ENCODE data around the gene IFITM10. TPM values are rescaled to one million over a fixed set of nuclear protein-coding genes. Genes with fewer than 3 reads are reported as not detected.

Gene IFITM10
- total RNA-seq, 1 experiment from 2014 or later: 18.0 TPM

DNA sequence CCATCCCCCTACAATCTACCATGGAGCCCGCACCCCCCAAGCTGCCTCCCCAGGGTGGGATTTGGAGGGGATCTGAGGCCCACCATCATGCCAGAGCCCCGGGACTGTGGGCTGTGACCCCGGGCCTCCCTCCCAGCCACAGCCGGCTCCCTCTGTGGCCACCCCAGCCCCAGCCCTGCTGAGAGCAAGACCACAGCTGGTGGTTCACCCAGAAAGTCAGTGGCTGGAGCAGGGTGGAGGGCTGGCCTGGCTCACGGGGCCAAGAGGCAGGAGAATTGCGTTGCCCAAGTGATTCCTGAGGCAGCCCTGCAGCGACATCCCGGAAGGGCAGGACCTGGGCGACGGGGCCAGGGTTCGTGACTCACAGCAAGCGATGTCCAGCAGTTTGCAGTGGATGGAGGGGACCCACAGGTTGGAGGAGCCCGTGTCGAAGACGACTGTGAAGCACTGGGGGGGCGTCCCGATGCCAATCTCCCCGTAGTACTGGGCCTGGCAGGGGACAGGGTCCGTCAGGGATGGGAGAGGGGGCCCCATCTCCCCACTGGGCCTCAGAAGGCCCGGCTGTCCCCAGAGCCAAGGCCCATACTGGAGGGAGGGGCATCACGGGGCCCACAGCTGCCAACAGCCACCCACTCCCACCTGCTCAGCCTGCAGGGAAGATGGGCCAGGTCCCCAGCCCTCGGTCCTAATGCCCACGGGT is 8.9 kb upstream of the IFITM10 start:
- peaks cover 80% of the 10 kb centered on the region for H3K4me1 ChIP-seq (ENCODE audit: control insufficient read depth, insufficient read depth, low read length)
- 0 out of 2 replicates have a peak, but pooled peaks cover 5% of the 10 kb centered on the region for H3K36me3 ChIP-seq (ENCODE audit: control insufficient read depth, insufficient read depth, low read length)
- H3K27ac ChIP-seq (ENCODE audit: low read length): peak overlapping the region; percentile 94
- BruUV-seq (replicated peaks): no TSS peak
- DNase-seq (ENCODE audit: low read depth, low spot score): no peak
- intact Hi-C loops (cut with micrococcal nuclease; ENCODE audit: unreplicated experiment): no loop called here
- ChIA-PET POLR2A (no interaction called here), CTCF (no interaction called here)
- TF ChIP-seq POLR2AphosphoS5 (IDR thresholded peaks at IDR 0.05; ENCODE audit: low read depth, low read length) (no peak), TCF7L2 (IDR thresholded peaks at IDR 0.05; ENCODE audit: low read depth, low read length) (no peak), SIN3A (IDR thresholded peaks at IDR 0.05; ENCODE audit: borderline replicate concordance, insufficient read depth, low read depth, low read length) (no peak)
- TF ChIP-seq, protein P1, sequence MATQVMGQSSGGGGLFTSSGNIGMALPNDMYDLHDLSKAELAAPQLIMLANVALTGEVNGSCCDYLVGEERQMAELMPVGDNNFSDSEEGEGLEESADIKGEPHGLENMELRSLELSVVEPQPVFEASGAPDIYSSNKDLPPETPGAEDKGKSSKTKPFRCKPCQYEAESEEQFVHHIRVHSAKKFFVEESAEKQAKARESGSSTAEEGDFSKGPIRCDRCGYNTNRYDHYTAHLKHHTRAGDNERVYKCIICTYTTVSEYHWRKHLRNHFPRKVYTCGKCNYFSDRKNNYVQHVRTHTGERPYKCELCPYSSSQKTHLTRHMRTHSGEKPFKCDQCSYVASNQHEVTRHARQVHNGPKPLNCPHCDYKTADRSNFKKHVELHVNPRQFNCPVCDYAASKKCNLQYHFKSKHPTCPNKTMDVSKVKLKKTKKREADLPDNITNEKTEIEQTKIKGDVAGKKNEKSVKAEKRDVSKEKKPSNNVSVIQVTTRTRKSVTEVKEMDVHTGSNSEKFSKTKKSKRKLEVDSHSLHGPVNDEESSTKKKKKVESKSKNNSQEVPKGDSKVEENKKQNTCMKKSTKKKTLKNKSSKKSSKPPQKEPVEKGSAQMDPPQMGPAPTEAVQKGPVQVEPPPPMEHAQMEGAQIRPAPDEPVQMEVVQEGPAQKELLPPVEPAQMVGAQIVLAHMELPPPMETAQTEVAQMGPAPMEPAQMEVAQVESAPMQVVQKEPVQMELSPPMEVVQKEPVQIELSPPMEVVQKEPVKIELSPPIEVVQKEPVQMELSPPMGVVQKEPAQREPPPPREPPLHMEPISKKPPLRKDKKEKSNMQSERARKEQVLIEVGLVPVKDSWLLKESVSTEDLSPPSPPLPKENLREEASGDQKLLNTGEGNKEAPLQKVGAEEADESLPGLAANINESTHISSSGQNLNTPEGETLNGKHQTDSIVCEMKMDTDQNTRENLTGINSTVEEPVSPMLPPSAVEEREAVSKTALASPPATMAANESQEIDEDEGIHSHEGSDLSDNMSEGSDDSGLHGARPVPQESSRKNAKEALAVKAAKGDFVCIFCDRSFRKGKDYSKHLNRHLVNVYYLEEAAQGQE (IDR thresholded peaks at IDR 0.05; ENCODE audit: insufficient read depth in 1 of 2, low read depth in 2 of 2, low read length in 1 of 2): no peak
- TF ChIP-seq, protein P2, sequence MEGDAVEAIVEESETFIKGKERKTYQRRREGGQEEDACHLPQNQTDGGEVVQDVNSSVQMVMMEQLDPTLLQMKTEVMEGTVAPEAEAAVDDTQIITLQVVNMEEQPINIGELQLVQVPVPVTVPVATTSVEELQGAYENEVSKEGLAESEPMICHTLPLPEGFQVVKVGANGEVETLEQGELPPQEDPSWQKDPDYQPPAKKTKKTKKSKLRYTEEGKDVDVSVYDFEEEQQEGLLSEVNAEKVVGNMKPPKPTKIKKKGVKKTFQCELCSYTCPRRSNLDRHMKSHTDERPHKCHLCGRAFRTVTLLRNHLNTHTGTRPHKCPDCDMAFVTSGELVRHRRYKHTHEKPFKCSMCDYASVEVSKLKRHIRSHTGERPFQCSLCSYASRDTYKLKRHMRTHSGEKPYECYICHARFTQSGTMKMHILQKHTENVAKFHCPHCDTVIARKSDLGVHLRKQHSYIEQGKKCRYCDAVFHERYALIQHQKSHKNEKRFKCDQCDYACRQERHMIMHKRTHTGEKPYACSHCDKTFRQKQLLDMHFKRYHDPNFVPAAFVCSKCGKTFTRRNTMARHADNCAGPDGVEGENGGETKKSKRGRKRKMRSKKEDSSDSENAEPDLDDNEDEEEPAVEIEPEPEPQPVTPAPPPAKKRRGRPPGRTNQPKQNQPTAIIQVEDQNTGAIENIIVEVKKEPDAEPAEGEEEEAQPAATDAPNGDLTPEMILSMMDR (IDR thresholded peaks at IDR 0.05): no peak
- H3K9me3 ChIP-seq (ENCODE audit: control insufficient read depth, insufficient read depth, low read depth, low read length): no peaks in the 10 kb centered on the region
- H3K27me3 ChIP-seq (ENCODE audit: control insufficient read depth, insufficient read depth, low read length): no peaks in the 10 kb centered on the region
- no peak for ATAC-seq
- in situ Hi-C loops (cut with HindIII; ENCODE audit: low pct_unique_long_range_greater_than_20kb, low sequenced_read_pairs): no loop called here
- no peak overlapping the region for H3K4me3 ChIP-seq (ENCODE audit: low read depth in 2 of 2, low read length in 2 of 2)

DNA sequence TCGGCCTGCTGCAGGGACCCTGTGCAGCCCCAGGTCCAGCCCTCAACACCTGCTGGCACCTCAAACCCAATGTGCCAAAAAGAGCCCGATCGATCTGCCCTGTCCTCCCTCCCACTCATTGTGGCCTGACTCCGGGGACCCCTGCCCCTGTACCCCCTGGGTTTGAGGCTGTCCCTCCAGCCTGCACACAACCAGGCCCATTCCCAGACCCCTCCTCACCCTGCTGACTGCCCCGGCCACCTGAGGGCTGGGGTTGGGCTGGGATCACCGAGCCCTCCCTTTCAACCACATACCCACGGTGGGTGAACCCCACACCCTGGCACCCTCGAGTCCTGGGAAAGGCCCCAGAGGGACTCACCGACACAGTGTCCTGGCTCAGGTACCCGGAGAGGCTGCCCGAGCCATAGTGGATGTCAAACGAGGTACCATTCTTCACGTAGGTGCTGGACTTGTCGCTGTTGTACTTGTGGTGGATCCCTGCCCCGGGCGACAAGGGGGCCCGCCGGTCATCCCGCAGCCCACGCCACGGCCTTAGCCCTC is 8.3 kb upstream of the IFITM10 start:
- H3K27me3 ChIP-seq (ENCODE audit: control insufficient read depth, insufficient read depth, low read length): no peaks in the 10 kb centered on the region
- ATAC-seq: no peak
- no peak overlapping the region for H3K4me3 ChIP-seq (ENCODE audit: low read depth in 2 of 2, low read length in 2 of 2)
- in situ Hi-C loops (cut with HindIII; ENCODE audit: low pct_unique_long_range_greater_than_20kb, low sequenced_read_pairs): no loop called here
- POLR2A ChIA-PET: no interaction called here
- CTCF ChIA-PET: no interaction called here
- peaks cover 8% of the 10 kb centered on the region; the same call in 1 of the 2 replicates for H3K36me3 ChIP-seq (ENCODE audit: control insufficient read depth, insufficient read depth, low read length)
- H3K9me3 ChIP-seq (ENCODE audit: control insufficient read depth, insufficient read depth, low read depth, low read length): no peaks in the 10 kb centered on the region
- peak overlapping the region; percentile 53 for H3K27ac ChIP-seq (ENCODE audit: low read length)
- peaks cover 78% of the 10 kb centered on the region for H3K4me1 ChIP-seq (ENCODE audit: control insufficient read depth, insufficient read depth, low read length)
- TF ChIP-seq, protein P2 (IDR thresholded peaks at IDR 0.05): no peak
- no peak for TF ChIP-seq TCF7L2 (IDR thresholded peaks at IDR 0.05; ENCODE audit: low read depth, low read length)
- no peak for TF ChIP-seq POLR2AphosphoS5 (IDR thresholded peaks at IDR 0.05; ENCODE audit: low read depth, low read length)
- TF ChIP-seq SIN3A (IDR thresholded peaks at IDR 0.05; ENCODE audit: borderline replicate concordance, insufficient read depth, low read depth, low read length): no peak
- TF ChIP-seq, protein P1 (IDR thresholded peaks at IDR 0.05; ENCODE audit: insufficient read depth in 1 of 2, low read depth in 2 of 2, low read length in 1 of 2): no peak
- no peak for DNase-seq (ENCODE audit: low read depth, low spot score)
- intact Hi-C loops (cut with micrococcal nuclease; ENCODE audit: unreplicated experiment): no loop called here
- no TSS peak for BruUV-seq (replicated peaks)

Measured in Panc1 (cell line).